Measurements from ENCODE around the gene EFR3B.
A peak's percentile ranks its signal among the peaks of the same experiment; 100 is the strongest.

Gene EFR3B

GRCh38 chr2:25034081-25034480 is 7.8 kb upstream of the EFR3B start:
- no peak for DNase-seq (ENCODE audit: low read depth in 2 of 2)

GRCh38 chr2:25035537-25036220 is 6.2 kb upstream of the EFR3B start:
- DNase-seq (ENCODE audit: low read depth in 2 of 2) = no peak

- DNase-seq (ENCODE audit: low read depth in 2 of 2) = no peak
Observed at GRCh38 chr2:25036221-25036559, 5.7 kb upstream of the EFR3B start.

- no peak for DNase-seq (ENCODE audit: low read depth in 2 of 2)
Observed at GRCh38 chr2:25039126-25039525, 2.8 kb upstream of the EFR3B start.

- DNase-seq (ENCODE audit: low read depth in 2 of 2) = no peak
Observed at GRCh38 chr2:25041307-25041927, 459 bp upstream of the EFR3B start.

GRCh38 chr2:25042321-25043240 is 705 bp downstream of the EFR3B start:
- DNase-seq (ENCODE audit: low read depth in 2 of 2) = no peak

GRCh38 chr2:25043241-25043867 is 1.5 kb downstream of the EFR3B start:
- peak; percentile 52 to 58 for DNase-seq (ENCODE audit: low read depth in 2 of 2)

- DNase-seq (ENCODE audit: low read depth in 2 of 2) = no peak
Observed at GRCh38 chr2:25044011-25044410, 2.1 kb downstream of the EFR3B start.

- DNase-seq (ENCODE audit: low read depth in 2 of 2) = no peak
Observed at GRCh38 chr2:25044990-25045389, 3.1 kb downstream of the EFR3B start.

- no peak for DNase-seq (ENCODE audit: low read depth in 2 of 2)
Observed at GRCh38 chr2:25049422-25049821, 7.5 kb downstream of the EFR3B start.

GRCh38 chr2:25050128-25050527 is 8.3 kb downstream of the EFR3B start:
- no peak for DNase-seq (ENCODE audit: low read depth in 2 of 2)

- no peak for DNase-seq (ENCODE audit: low read depth in 2 of 2)
Observed at GRCh38 chr2:25053041-25053440, 11.2 kb downstream of the EFR3B start.

- no peak for DNase-seq (ENCODE audit: low read depth in 2 of 2)
Observed at GRCh38 chr2:25054720-25055119, 12.8 kb downstream of the EFR3B start.

GRCh38 chr2:25055376-25055920 is 13.6 kb downstream of the EFR3B start:
- DNase-seq (ENCODE audit: low read depth in 2 of 2) = no peak

- DNase-seq (ENCODE audit: low read depth in 2 of 2) = no peak
Observed at GRCh38 chr2:25056098-25056821, 14.4 kb downstream of the EFR3B start.

GRCh38 chr2:25062511-25062917 is 20.6 kb downstream of the EFR3B start:
- DNase-seq (ENCODE audit: low read depth in 2 of 2) = no peak

GRCh38 chr2:25063876-25064660 is 22.2 kb downstream of the EFR3B start:
- DNase-seq (ENCODE audit: low read depth in 2 of 2) = no peak

GRCh38 chr2:25065768-25066167 is 23.9 kb downstream of the EFR3B start:
- no peak for DNase-seq (ENCODE audit: low read depth in 2 of 2)

GRCh38 chr2:25066455-25066854 is 24.6 kb downstream of the EFR3B start:
- no peak for DNase-seq (ENCODE audit: low read depth in 2 of 2)

- no peak for DNase-seq (ENCODE audit: low read depth in 2 of 2)
Observed at GRCh38 chr2:25068217-25068616, 26.3 kb downstream of the EFR3B start.
